ENCODE measurements around the gene ASCC2.
"Not testable (repeated sequence)": the region's sequence is repeated elsewhere in the genome, so short reads cannot be mapped to it uniquely, and the experiment has no call there.

Gene ASCC2

DNA sequence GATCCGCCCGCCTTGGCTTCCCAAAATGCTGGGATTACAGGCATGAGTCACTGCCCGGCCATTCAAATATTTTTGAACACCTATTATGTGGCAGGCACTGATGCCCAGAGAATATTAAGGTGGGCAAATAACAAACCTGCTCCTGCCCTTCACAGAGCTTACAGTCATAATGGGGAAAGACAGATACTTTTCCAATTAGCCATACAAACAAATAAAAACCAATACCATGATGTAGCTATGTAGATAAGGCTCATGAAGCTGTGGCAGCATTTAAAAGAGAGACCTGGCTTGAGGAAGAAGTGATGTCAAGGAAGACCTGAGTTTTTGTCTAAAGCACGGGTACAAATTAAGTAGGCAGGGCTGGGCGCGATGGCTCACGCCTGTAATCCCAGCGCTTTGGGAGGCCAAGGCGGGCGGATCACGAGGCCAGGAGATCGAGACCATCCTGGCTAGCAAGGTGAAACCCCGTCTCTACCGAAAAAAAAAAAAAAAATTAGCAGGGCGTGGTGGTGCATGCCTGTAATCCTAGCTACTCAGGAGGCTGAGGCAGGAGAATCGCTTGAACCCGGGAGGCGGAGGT lies 1.2 kb downstream of the ASCC2 start:
- not testable (repeated sequence) for H3K27ac ChIP-seq (ENCODE audit: low read depth, low read length); H3K9ac ChIP-seq (ENCODE audit: low read depth in 1 of 2, low read length in 2 of 2); H3K27me3 ChIP-seq (ENCODE audit: control insufficient read depth in 1 of 2, insufficient read depth in 2 of 2, low read length in 2 of 2); H3K9me3 ChIP-seq (ENCODE audit: control insufficient read depth in 1 of 2, low read length in 2 of 2)
- H3K4me3 ChIP-seq (ENCODE audit: low read depth in 1 of 2, low read length in 2 of 2), result peak overlapping the region; percentile 96 to 99
- peaks cover 11 to 15% of the 10 kb centered on the region in 2 donors for H3K4me1 ChIP-seq (ENCODE audit: control insufficient read depth in 1 of 2, insufficient read depth in 2 of 2, low read length in 2 of 2)
- H3K36me3 ChIP-seq (ENCODE audit: control insufficient read depth in 1 of 2, insufficient read depth in 2 of 2, low read length in 2 of 2), result peaks cover 6 to 16% of the 10 kb centered on the region in 2 donors

DNA sequence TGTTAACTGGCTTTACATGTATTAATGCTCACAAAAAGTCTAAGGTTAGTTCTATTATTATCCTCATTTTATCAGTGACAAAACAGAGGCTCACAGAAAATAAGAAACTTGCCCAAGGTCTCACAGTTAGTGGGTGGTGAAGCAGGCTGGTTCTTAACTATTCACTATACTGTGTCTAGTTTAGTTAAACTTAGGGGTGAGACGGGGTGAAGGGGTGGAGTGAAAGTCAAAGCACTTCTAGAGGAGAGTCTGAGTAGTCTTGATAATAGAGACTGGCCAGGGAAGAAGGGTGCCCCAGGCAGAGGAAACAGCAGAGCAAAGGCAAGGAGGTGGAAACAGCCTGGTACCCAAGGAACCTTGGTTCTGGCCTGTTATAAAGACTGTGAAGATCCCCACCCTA lies 4.0 kb downstream of the ASCC2 start:
- Histone ChIP-seq H3K36me3 (ENCODE audit: control insufficient read depth in 1 of 2, insufficient read depth in 2 of 2, low read length in 2 of 2) (peaks cover 13 to 39% of the 10 kb centered on the region in 2 donors), H3K9ac (ENCODE audit: low read depth in 1 of 2, low read length in 2 of 2) (no peak overlapping the region), H3K4me3 (ENCODE audit: low read depth in 1 of 2, low read length in 2 of 2) (no peak overlapping the region), H3K27me3 (ENCODE audit: control insufficient read depth in 1 of 2, insufficient read depth in 2 of 2, low read length in 2 of 2) (no peaks in the 10 kb centered on the region), H3K4me1 (ENCODE audit: control insufficient read depth in 1 of 2, insufficient read depth in 2 of 2, low read length in 2 of 2) (peaks cover 11 to 15% of the 10 kb centered on the region in 2 donors), H3K9me3 (ENCODE audit: control insufficient read depth in 1 of 2, low read length in 2 of 2) (no peaks in the 10 kb centered on the region), H3K27ac (ENCODE audit: low read depth, low read length) (no peak overlapping the region)

GRCh38 chr22:29833392-29833965 lies 4.6 kb downstream of the ASCC2 start:
- Histone ChIP-seq H3K27me3 (ENCODE audit: control insufficient read depth in 1 of 2, insufficient read depth in 2 of 2, low read length in 2 of 2) (no peaks in the 10 kb centered on the region), H3K36me3 (ENCODE audit: control insufficient read depth in 1 of 2, insufficient read depth in 2 of 2, low read length in 2 of 2) (peaks cover 13 to 45% of the 10 kb centered on the region in 2 donors), H3K4me1 (ENCODE audit: control insufficient read depth in 1 of 2, insufficient read depth in 2 of 2, low read length in 2 of 2) (peaks cover 11 to 12% of the 10 kb centered on the region in 2 donors), H3K27ac (ENCODE audit: low read depth, low read length) (no peak overlapping the region), H3K4me3 (ENCODE audit: low read depth in 1 of 2, low read length in 2 of 2) (no peak overlapping the region), H3K9me3 (ENCODE audit: control insufficient read depth in 1 of 2, low read length in 2 of 2) (no peaks in the 10 kb centered on the region), H3K9ac (ENCODE audit: low read depth in 1 of 2, low read length in 2 of 2) (no peak overlapping the region)

DNA sequence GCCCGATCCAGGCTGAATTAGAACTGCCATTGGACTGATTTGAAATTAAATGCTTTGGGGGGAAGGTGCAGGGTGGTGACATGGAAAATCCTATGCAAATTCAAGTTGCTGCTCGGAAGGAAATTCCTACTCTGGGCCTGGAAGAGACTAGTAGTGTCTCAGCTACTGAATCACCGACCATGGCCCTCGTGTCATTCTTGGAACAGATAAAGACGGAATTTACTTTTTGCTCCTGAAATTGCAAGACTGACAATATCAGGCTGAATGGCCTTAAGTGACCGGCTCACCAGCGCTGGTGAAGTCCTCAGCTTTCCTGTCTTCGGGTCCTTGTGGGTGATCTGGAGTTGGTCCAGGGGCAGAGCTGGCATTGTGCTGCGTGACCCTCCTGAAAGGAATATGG lies 6.1 kb downstream of the ASCC2 start:
- Histone ChIP-seq H3K36me3 (ENCODE audit: control insufficient read depth in 1 of 2, insufficient read depth in 2 of 2, low read length in 2 of 2) (peaks cover 13 to 50% of the 10 kb centered on the region in 2 donors), H3K9me3 (ENCODE audit: control insufficient read depth in 1 of 2, low read length in 2 of 2) (no peaks in the 10 kb centered on the region), H3K9ac (ENCODE audit: low read depth in 1 of 2, low read length in 2 of 2) (no peak overlapping the region), H3K4me3 (ENCODE audit: low read depth in 1 of 2, low read length in 2 of 2) (no peak overlapping the region), H3K27me3 (ENCODE audit: control insufficient read depth in 1 of 2, insufficient read depth in 2 of 2, low read length in 2 of 2) (no peaks in the 10 kb centered on the region), H3K27ac (ENCODE audit: low read depth, low read length) (no peak overlapping the region), H3K4me1 (ENCODE audit: control insufficient read depth in 1 of 2, insufficient read depth in 2 of 2, low read length in 2 of 2) (peaks cover 3% of the 10 kb centered on the region in 2 donors)

GRCh38 chr22:29831186-29831921 lies 6.7 kb downstream of the ASCC2 start:
- Histone ChIP-seq H3K27me3 (ENCODE audit: control insufficient read depth in 1 of 2, insufficient read depth in 2 of 2, low read length in 2 of 2) (no peaks in the 10 kb centered on the region), H3K9ac (ENCODE audit: low read depth in 1 of 2, low read length in 2 of 2) (no peak overlapping the region), H3K36me3 (ENCODE audit: control insufficient read depth in 1 of 2, insufficient read depth in 2 of 2, low read length in 2 of 2) (peaks cover 13 to 50% of the 10 kb centered on the region in 2 donors), H3K27ac (ENCODE audit: low read depth, low read length) (no peak overlapping the region), H3K4me3 (ENCODE audit: low read depth in 1 of 2, low read length in 2 of 2) (no peak overlapping the region), H3K4me1 (ENCODE audit: control insufficient read depth in 1 of 2, insufficient read depth in 2 of 2, low read length in 2 of 2) (no peaks in the 10 kb centered on the region), H3K9me3 (ENCODE audit: control insufficient read depth in 1 of 2, low read length in 2 of 2) (no peaks in the 10 kb centered on the region)

DNA sequence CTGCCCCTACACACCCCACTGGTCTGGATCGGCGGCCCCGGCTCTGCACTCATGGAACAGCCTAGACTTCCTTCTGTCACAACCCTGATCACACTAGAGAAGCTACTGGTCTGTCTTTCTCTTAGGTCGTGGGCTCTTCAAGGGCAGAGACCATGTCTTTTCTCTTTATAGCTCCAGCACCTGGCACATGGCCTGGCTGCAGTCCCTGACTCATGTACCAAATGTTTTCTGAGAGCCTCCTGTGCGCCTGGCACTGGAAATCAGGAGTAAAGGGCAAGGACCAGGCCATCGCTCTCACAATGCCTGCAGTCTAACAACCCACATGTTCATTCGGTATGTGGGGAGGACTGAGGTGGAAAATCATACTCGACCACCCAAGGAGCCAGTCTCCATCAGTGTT lies 7.5 kb downstream of the ASCC2 start:
- peaks cover 13 to 51% of the 10 kb centered on the region in 2 donors for H3K36me3 ChIP-seq (ENCODE audit: control insufficient read depth in 1 of 2, insufficient read depth in 2 of 2, low read length in 2 of 2)
- no peaks in the 10 kb centered on the region for H3K4me1 ChIP-seq (ENCODE audit: control insufficient read depth in 1 of 2, insufficient read depth in 2 of 2, low read length in 2 of 2)

GRCh38 chr22:29827726-29828125 lies 10.3 kb downstream of the ASCC2 start:
- peaks cover 20 to 58% of the 10 kb centered on the region in 2 donors for H3K36me3 ChIP-seq (ENCODE audit: control insufficient read depth in 1 of 2, insufficient read depth in 2 of 2, low read length in 2 of 2)
- H3K4me1 ChIP-seq (ENCODE audit: control insufficient read depth in 1 of 2, insufficient read depth in 2 of 2, low read length in 2 of 2); H3K27ac ChIP-seq (ENCODE audit: low read depth, low read length); H3K9ac ChIP-seq (ENCODE audit: low read depth in 1 of 2, low read length in 2 of 2); H3K27me3 ChIP-seq (ENCODE audit: control insufficient read depth in 1 of 2, insufficient read depth in 2 of 2, low read length in 2 of 2); H3K4me3 ChIP-seq (ENCODE audit: low read depth in 1 of 2, low read length in 2 of 2); H3K9me3 ChIP-seq (ENCODE audit: control insufficient read depth in 1 of 2, low read length in 2 of 2): not testable (repeated sequence)

More for the DNA sequence above, 7.5 kb downstream of the ASCC2 start:
- no peak overlapping the region for H3K4me3 ChIP-seq (ENCODE audit: low read depth in 1 of 2, low read length in 2 of 2)
- H3K9me3 ChIP-seq (ENCODE audit: control insufficient read depth in 1 of 2, low read length in 2 of 2), result no peaks in the 10 kb centered on the region
- H3K27ac ChIP-seq (ENCODE audit: low read depth, low read length), result no peak overlapping the region
- no peak overlapping the region for H3K9ac ChIP-seq (ENCODE audit: low read depth in 1 of 2, low read length in 2 of 2)
- no peaks in the 10 kb centered on the region for H3K27me3 ChIP-seq (ENCODE audit: control insufficient read depth in 1 of 2, insufficient read depth in 2 of 2, low read length in 2 of 2)

DNA sequence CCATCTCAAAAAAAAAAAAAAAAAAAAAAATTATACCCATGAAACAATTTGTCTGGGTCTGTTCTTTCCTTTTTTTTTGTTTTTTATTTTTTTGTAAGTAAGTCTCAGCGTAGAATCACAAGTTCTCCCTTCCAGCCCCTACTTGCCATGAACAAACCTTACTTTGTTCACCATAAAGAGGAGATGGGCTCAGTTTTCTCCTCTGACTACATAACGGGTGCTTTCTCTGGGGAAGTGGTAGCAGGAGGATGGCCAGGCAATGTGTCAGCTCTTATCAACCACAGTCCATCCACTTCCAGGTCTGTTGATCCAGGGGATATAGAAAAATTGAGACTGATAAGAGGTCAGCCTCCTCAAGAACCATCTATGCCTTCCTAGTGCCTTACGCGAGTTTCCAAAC lies 11.0 kb downstream of the ASCC2 start:
- H3K4me1 ChIP-seq (ENCODE audit: control insufficient read depth in 1 of 2, insufficient read depth in 2 of 2, low read length in 2 of 2), result peaks cover 2 to 3% of the 10 kb centered on the region in 2 donors
- H3K27ac ChIP-seq (ENCODE audit: low read depth, low read length), result no peak overlapping the region
- H3K4me3 ChIP-seq (ENCODE audit: low read depth in 1 of 2, low read length in 2 of 2), result no peak overlapping the region
- H3K27me3 ChIP-seq (ENCODE audit: control insufficient read depth in 1 of 2, insufficient read depth in 2 of 2, low read length in 2 of 2), result no peaks in the 10 kb centered on the region
- H3K36me3 ChIP-seq (ENCODE audit: control insufficient read depth in 1 of 2, insufficient read depth in 2 of 2, low read length in 2 of 2), result peaks cover 20 to 60% of the 10 kb centered on the region in 2 donors
- no peak overlapping the region for H3K9ac ChIP-seq (ENCODE audit: low read depth in 1 of 2, low read length in 2 of 2)
- H3K9me3 ChIP-seq (ENCODE audit: control insufficient read depth in 1 of 2, low read length in 2 of 2), result no peaks in the 10 kb centered on the region

GRCh38 chr22:29825578-29825977 lies 12.5 kb downstream of the ASCC2 start:
- Histone ChIP-seq H3K4me3 (ENCODE audit: low read depth in 1 of 2, low read length in 2 of 2) (no peak overlapping the region), H3K27ac (ENCODE audit: low read depth, low read length) (no peak overlapping the region), H3K27me3 (ENCODE audit: control insufficient read depth in 1 of 2, insufficient read depth in 2 of 2, low read length in 2 of 2) (no peaks in the 10 kb centered on the region), H3K36me3 (ENCODE audit: control insufficient read depth in 1 of 2, insufficient read depth in 2 of 2, low read length in 2 of 2) (peaks cover 16 to 54% of the 10 kb centered on the region in 2 donors), H3K9me3 (ENCODE audit: control insufficient read depth in 1 of 2, low read length in 2 of 2) (no peaks in the 10 kb centered on the region), H3K9ac (ENCODE audit: low read depth in 1 of 2, low read length in 2 of 2) (no peak overlapping the region), H3K4me1 (ENCODE audit: control insufficient read depth in 1 of 2, insufficient read depth in 2 of 2, low read length in 2 of 2) (peaks cover 5 to 12% of the 10 kb centered on the region in 2 donors)

DNA sequence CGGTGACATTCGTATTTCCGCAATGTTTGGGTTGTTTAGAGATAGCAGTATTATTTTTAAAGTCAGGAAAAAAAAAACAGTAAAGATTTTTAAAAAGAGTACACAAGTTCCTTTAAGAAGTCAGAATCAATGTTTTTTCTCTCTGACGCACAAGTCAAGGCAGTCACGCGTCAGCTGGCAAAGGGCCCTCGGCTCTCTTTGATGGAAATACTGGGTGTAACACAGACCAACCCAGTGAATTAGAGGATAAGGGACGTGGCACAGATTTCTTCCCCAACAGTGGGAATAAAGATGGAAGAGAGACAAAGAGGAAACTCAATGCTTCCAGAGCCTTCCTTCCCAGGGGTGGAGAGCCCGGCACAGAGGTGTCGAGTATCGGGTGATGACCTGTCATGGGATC lies 13.4 kb downstream of the ASCC2 start:
- Histone ChIP-seq H3K27me3 (ENCODE audit: control insufficient read depth in 1 of 2, insufficient read depth in 2 of 2, low read length in 2 of 2) (no peaks in the 10 kb centered on the region), H3K9me3 (ENCODE audit: control insufficient read depth in 1 of 2, low read length in 2 of 2) (no peaks in the 10 kb centered on the region), H3K27ac (ENCODE audit: low read depth, low read length) (no peak overlapping the region), H3K9ac (ENCODE audit: low read depth in 1 of 2, low read length in 2 of 2) (no peak overlapping the region), H3K36me3 (ENCODE audit: control insufficient read depth in 1 of 2, insufficient read depth in 2 of 2, low read length in 2 of 2) (peaks cover 12 to 48% of the 10 kb centered on the region in 2 donors), H3K4me3 (ENCODE audit: low read depth in 1 of 2, low read length in 2 of 2) (no peak overlapping the region), H3K4me1 (ENCODE audit: control insufficient read depth in 1 of 2, insufficient read depth in 2 of 2, low read length in 2 of 2) (peaks cover 5 to 12% of the 10 kb centered on the region in 2 donors)
